Measurements from ENCODE around the gene PRMT9.

The PRMT9 gene

GRCh38 chr4:147696866-147697265 lies 12.9 kb upstream of the PRMT9 start:
- Mint-ChIP-seq H3K27ac (no peak overlapping the region), H3K27me3 (peaks cover 23% of the 10 kb centered on the region), H3K4me3 (no peak overlapping the region), H3K9me3 (no peaks in the 10 kb centered on the region), H3K4me1 (no peaks in the 10 kb centered on the region)
- DNase-seq (no peak), ATAC-seq (no peak)

GRCh38 chr4:147693218-147693617 lies 9.3 kb upstream of the PRMT9 start:
- no peak for DNase-seq
- ATAC-seq: no peak
- no peak overlapping the region for H3K27ac Mint-ChIP-seq
- H3K4me3 Mint-ChIP-seq: no peak overlapping the region
- H3K4me1 Mint-ChIP-seq: peaks cover 8% of the 10 kb centered on the region
- no peaks in the 10 kb centered on the region for H3K9me3 Mint-ChIP-seq
- peaks cover 24% of the 10 kb centered on the region for H3K27me3 Mint-ChIP-seq

GRCh38 chr4:147691820-147692219 lies 7.9 kb upstream of the PRMT9 start:
- ATAC-seq: no peak
- Mint-ChIP-seq H3K9me3 (no peaks in the 10 kb centered on the region), H3K4me3 (no peak overlapping the region), H3K27ac (no peak overlapping the region), H3K4me1 (peaks cover 8% of the 10 kb centered on the region), H3K27me3 (peaks cover 29% of the 10 kb centered on the region)
- DNase-seq: no peak

DNA sequence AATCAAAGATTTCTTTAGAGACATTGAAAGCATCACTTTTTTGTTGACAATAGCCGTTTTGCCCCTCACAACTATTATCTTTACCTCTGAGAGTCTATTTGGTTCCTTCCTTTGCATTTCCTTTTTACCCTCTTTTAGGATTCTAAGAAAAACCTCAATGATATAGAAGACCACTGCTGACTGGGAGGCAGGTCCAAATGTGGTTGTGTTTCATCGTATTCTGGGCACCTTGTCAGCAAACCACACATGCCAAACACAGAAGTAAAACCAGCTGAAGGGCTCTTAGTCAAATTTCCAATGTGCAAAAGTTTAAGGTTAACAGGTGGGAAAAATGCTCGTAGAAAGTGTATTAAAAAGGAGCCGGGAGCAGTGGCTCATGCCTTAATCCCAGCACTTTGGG lies 5.1 kb upstream of the PRMT9 start:
- Mint-ChIP-seq H3K9me3 (no peaks in the 10 kb centered on the region), H3K27ac (no peak overlapping the region), H3K4me3 (peak overlapping the region in 1 of 2 donors; percentile 54), H3K4me1 (peaks cover 8% of the 10 kb centered on the region), H3K27me3 (peaks cover 29% of the 10 kb centered on the region)
- DNase-seq (peak; percentile 19 to 27), ATAC-seq (peak; percentile 68)

- H3K27me3 Mint-ChIP-seq: peaks cover 13% of the 10 kb centered on the region
- H3K9me3 Mint-ChIP-seq: no peaks in the 10 kb centered on the region
- H3K4me1 Mint-ChIP-seq: peaks cover 17% of the 10 kb centered on the region
- peak overlapping the region; percentile 98 for H3K27ac Mint-ChIP-seq
- ATAC-seq (no peak), DNase-seq (no peak)
- peak overlapping the region; percentile 92 to 99 for H3K4me3 Mint-ChIP-seq
Measured at GRCh38 chr4:147683188-147683591, 773 bp downstream of the PRMT9 start.

DNA sequence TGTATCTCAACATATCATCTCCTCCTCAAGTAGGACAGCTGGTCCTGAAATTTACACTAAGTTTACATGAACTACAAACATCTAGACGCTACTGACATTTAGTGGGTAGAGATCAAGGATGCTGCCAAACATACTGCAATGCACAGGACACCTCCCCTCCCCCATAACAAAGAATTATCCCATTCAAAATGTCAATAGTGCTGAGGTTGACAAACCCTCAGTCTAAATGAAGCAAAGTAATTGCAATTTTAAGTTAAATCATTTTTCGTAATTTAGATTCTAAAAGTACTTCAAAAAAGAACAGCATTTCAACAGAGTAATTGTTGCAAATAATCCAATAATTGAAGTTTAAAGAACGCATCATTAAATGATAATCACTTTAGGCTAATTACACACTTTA lies 1.2 kb downstream of the PRMT9 start:
- H3K4me3 Mint-ChIP-seq: peak overlapping the region; percentile 92 to 99
- ATAC-seq (no peak), DNase-seq (no peak)
- no peaks in the 10 kb centered on the region for H3K9me3 Mint-ChIP-seq
- H3K27me3 Mint-ChIP-seq: peaks cover 13% of the 10 kb centered on the region
- peak overlapping the region in 1 of 2 donors; percentile 98 for H3K27ac Mint-ChIP-seq
- H3K4me1 Mint-ChIP-seq: peaks cover 17% of the 10 kb centered on the region

GRCh38 chr4:147678796-147679549 lies 5.0 kb downstream of the PRMT9 start:
- DNase-seq (no peak), ATAC-seq (no peak)
- H3K27ac Mint-ChIP-seq: no peak overlapping the region
- peaks cover 17% of the 10 kb centered on the region for H3K4me1 Mint-ChIP-seq
- no peaks in the 10 kb centered on the region for H3K27me3 Mint-ChIP-seq
- H3K9me3 Mint-ChIP-seq: no peaks in the 10 kb centered on the region
- no peak overlapping the region for H3K4me3 Mint-ChIP-seq

- H3K27ac Mint-ChIP-seq: no peak overlapping the region
- H3K27me3 Mint-ChIP-seq: no peaks in the 10 kb centered on the region
- no peak for ATAC-seq
- DNase-seq: no peak
- H3K4me3 Mint-ChIP-seq: no peak overlapping the region
- H3K4me1 Mint-ChIP-seq: peaks cover 17% of the 10 kb centered on the region
- no peaks in the 10 kb centered on the region for H3K9me3 Mint-ChIP-seq
Measured at GRCh38 chr4:147678106-147678505, 5.9 kb downstream of the PRMT9 start.

DNA sequence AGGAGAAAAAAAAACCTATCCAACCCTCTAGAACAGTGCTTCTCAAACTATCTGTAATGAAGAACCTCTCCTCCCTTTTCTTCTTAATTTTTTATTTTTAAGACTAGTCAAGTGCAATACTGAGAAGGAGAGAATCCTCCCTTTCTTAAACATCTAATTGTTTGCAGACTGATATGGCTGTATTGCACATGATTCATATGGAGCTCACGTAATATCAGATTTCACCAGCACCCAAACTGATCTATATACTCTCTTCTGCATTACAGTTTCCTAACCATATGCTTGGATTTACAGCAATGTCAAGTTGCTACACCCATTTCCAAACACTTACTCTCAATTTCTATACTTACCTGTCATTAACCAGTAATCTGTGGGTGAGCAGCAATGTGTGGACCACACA lies 9.5 kb downstream of the PRMT9 start:
- no peaks in the 10 kb centered on the region for H3K9me3 Mint-ChIP-seq
- H3K27ac Mint-ChIP-seq: no peak overlapping the region
- H3K4me1 Mint-ChIP-seq: no peaks in the 10 kb centered on the region
- ATAC-seq (no peak), DNase-seq (no peak)
- H3K4me3 Mint-ChIP-seq: no peak overlapping the region
- no peaks in the 10 kb centered on the region for H3K27me3 Mint-ChIP-seq

DNA sequence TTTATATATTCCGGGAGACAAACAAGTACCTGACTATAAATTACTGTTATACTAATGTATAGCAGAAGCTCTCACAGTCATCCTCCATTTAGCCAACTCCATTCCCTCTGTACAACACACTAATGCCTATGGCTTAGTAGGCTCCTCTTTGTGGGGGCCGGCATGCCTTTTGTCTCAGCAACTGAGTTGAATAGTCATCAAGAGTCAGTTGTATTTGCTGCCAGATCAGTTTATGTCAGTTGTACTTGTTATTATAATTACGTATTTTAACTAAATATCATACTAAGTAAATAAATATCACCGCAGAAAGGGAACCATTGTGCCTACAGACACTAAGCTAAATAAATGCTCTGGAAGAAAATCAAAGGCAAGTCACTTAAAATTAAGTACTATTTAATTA lies 9.9 kb downstream of the PRMT9 start:
- no peaks in the 10 kb centered on the region for H3K27me3 Mint-ChIP-seq
- no peak for DNase-seq
- H3K9me3 Mint-ChIP-seq: no peaks in the 10 kb centered on the region
- no peaks in the 10 kb centered on the region for H3K4me1 Mint-ChIP-seq
- no peak for ATAC-seq
- H3K4me3 Mint-ChIP-seq: no peak overlapping the region
- no peak overlapping the region for H3K27ac Mint-ChIP-seq

- no peaks in the 10 kb centered on the region for H3K4me1 Mint-ChIP-seq
- H3K4me3 Mint-ChIP-seq: no peak overlapping the region
- no peaks in the 10 kb centered on the region for H3K27me3 Mint-ChIP-seq
- H3K27ac Mint-ChIP-seq: no peak overlapping the region
- no peaks in the 10 kb centered on the region for H3K9me3 Mint-ChIP-seq
- ATAC-seq (no peak), DNase-seq (no peak)
Measured at GRCh38 chr4:147658501-147658900, 25.5 kb downstream of the PRMT9 start.

GRCh38 chr4:147655639-147656038 lies 28.3 kb downstream of the PRMT9 start:
- no peak overlapping the region for H3K4me3 Mint-ChIP-seq
- no peak for ATAC-seq
- no peak for DNase-seq
- no peaks in the 10 kb centered on the region for H3K9me3 Mint-ChIP-seq
- no peaks in the 10 kb centered on the region for H3K27me3 Mint-ChIP-seq
- no peak overlapping the region for H3K27ac Mint-ChIP-seq
- peaks cover 13% of the 10 kb centered on the region for H3K4me1 Mint-ChIP-seq

DNA sequence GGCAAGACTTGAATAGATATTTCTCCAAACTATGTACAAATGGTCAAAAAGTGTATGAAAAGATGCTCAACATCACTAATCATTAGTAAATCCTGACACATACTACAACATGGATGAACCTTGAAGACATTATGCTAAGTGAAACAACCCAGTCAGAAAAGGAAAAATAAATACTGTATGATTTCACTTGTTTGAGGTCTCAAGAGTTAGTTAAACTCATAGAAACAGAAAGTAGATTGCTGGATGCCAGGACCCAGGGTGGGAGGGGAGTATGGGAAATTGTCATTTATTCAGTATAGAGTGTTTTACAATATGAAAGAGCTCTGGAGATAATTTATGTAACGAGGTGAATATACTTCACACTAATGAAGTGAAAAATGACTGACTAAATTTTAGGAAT lies 32.4 kb downstream of the PRMT9 start:
- Mint-ChIP-seq H3K27ac (no peak overlapping the region), H3K4me3 (no peak overlapping the region), H3K9me3 (no peaks in the 10 kb centered on the region), H3K27me3 (no peaks in the 10 kb centered on the region), H3K4me1 (peaks cover 43% of the 10 kb centered on the region)
- DNase-seq (no peak), ATAC-seq (peak; percentile 79)

DNA sequence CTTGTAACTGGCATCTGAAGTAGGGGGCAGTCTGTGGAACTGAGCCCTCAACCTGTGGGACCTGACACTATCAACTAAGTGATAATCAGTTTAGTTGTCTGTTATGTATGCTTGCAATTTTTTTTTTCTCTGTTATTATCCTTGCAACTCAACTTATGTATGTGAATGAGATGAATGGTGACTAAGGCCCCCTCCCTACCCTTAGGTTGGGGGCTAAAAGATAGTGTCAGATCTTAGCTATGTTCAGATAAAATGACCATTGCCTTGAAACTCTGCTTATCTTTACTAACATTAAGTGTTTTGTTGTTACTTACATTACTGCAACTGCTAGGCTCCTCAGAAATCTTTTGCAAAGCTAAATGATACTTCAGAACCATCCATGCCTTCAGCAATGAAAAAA lies 35.3 kb downstream of the PRMT9 start:
- ATAC-seq: no peak
- no peak for DNase-seq
- Mint-ChIP-seq H3K27me3 (no peaks in the 10 kb centered on the region), H3K4me1 (peaks cover 52% of the 10 kb centered on the region), H3K9me3 (no peaks in the 10 kb centered on the region), H3K4me3 (no peak overlapping the region), H3K27ac (no peak overlapping the region)

- no peak overlapping the region for H3K4me3 Mint-ChIP-seq
- no peak for DNase-seq
- ATAC-seq: no peak
- peaks cover 40% of the 10 kb centered on the region for H3K4me1 Mint-ChIP-seq
- H3K27ac Mint-ChIP-seq: no peak overlapping the region
- H3K27me3 Mint-ChIP-seq: no peaks in the 10 kb centered on the region
- no peaks in the 10 kb centered on the region for H3K9me3 Mint-ChIP-seq
Measured at GRCh38 chr4:147645099-147645498, 38.9 kb downstream of the PRMT9 start.

DNA sequence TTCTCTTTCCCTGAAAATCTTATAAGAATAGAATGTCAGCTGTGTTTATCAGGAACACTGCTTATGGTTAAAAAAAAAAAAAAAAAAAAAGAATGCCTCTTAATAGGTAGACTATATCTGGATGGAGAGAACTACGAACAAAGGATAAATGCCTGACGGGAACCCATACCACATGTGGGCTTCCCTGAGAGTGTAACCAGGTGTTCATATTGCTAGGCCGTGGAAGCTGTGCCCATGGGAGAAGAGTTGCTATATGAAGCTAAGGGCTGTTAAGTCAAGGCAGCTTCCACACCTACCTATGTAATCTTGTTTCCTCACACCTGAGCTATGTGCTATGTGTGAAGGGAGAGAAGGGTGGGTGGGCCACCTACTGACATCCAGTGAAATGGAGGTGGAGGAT lies 39.5 kb downstream of the PRMT9 start:
- Mint-ChIP-seq H3K27me3 (no peaks in the 10 kb centered on the region), H3K9me3 (no peaks in the 10 kb centered on the region), H3K4me3 (no peak overlapping the region), H3K4me1 (peaks cover 47% of the 10 kb centered on the region), H3K27ac (no peak overlapping the region)
- DNase-seq: no peak
- ATAC-seq: no peak

DNA sequence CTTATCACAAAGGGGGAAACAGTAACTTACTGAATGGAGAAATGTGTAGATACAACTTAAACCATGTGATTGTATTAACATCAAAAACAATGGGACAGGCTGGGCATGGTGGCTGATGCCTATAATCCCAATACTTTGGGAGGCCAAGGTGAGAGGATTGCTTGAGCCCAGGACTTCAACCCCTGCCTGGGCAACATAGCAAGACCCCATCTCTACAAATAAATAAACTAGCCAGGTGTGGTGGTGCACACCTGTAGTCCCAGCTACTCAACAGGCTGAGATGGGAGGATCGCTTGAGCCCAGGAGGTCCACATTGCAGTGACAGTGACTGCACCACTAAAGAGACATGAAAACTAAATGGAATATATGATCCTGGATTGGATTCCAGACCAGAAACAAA lies 40.3 kb downstream of the PRMT9 start:
- DNase-seq (no peak), ATAC-seq (no peak)
- no peak overlapping the region for H3K27ac Mint-ChIP-seq
- H3K4me1 Mint-ChIP-seq: peaks cover 47% of the 10 kb centered on the region
- H3K27me3 Mint-ChIP-seq: no peaks in the 10 kb centered on the region
- no peak overlapping the region for H3K4me3 Mint-ChIP-seq
- H3K9me3 Mint-ChIP-seq: no peaks in the 10 kb centered on the region

All from stimulated activated naive CD8-positive, alpha-beta T cell treated with anti-CD3 and anti-CD28 coated beads, Interleukin-15, amount 100 ng/mL, for 72 hours (primary cell).